ENCODE data around the gene IFT57. TPM values are rescaled to one million over a fixed set of nuclear protein-coding genes. Genes with fewer than 3 reads are reported as not detected.

Gene IFT57
- total and polyA plus RNA-seq, 9 of the 15 experiments (the other 6 are each of a cell fraction or from before 2014, with no cell fraction given): 1.5 to 20.1 (median 9.9) TPM

DNA sequence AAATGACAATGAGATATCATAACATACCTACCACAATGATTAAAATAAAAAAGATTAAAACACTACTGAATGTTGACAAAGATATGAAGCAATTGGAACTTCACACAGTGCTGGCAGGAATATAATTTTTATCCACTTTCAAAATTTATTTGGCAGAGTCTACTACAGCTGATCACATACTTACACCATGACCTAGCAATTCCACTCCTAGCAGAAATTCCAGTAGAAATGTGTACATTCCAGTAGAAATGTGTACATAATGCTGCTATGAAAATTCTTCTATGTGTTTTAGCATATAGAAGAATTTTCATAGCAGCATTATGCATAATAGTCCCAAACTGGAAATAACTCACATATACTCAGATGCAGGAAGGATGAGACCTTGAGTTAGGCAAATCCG lies 43.5 kb downstream of the IFT57 start (continued):
- TF ChIP-seq PHF8 (IDR thresholded peaks at IDR 0.05; ENCODE audit: borderline replicate concordance, low read length) (no peak), FIP1L1 (IDR thresholded peaks at IDR 0.05; ENCODE audit: low read depth, low read length, poor library complexity, severe bottlenecking) (no peak), PML (IDR thresholded peaks at IDR 0.05; ENCODE audit: low read length) (no peak), ZNF717 (CRISPR knock-in tag; IDR thresholded peaks at IDR 0.05) (no peak)
- TF ChIP-seq, protein P1, sequence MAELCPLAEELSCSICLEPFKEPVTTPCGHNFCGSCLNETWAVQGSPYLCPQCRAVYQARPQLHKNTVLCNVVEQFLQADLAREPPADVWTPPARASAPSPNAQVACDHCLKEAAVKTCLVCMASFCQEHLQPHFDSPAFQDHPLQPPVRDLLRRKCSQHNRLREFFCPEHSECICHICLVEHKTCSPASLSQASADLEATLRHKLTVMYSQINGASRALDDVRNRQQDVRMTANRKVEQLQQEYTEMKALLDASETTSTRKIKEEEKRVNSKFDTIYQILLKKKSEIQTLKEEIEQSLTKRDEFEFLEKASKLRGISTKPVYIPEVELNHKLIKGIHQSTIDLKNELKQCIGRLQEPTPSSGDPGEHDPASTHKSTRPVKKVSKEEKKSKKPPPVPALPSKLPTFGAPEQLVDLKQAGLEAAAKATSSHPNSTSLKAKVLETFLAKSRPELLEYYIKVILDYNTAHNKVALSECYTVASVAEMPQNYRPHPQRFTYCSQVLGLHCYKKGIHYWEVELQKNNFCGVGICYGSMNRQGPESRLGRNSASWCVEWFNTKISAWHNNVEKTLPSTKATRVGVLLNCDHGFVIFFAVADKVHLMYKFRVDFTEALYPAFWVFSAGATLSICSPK (IDR thresholded peaks at IDR 0.05; ENCODE audit: borderline replicate concordance): no peak

DNA sequence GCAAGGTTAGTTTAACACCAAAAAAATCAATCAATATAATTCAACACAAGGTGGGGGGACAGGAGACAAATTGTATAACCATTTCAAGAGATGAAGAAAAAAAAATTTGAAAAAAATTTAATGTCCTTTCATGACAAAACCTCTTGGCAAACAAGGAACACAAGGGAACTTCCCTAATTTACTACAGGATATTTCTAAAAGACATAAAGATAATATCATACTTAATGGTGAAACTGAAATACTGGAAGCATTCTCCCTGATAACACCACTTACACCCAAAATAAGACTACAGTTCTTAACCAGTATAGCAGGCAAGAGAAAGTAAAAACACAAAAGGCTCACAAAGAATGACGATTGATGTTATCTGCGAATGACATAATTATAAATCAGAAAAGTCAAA lies 44.7 kb downstream of the IFT57 start:
- H3K79me2 ChIP-seq (ENCODE audit: control insufficient read depth, insufficient read depth, low read length): no peaks in the 10 kb centered on the region
- H4K20me1 ChIP-seq (replicated peaks; ENCODE audit: control insufficient read depth, insufficient read depth, low read length): no peaks in the 10 kb centered on the region
- intact Hi-C loops (cut with micrococcal nuclease) (no loop called here), in situ Hi-C loops (cut with MboI) (no loop called here)
- H2AFZ ChIP-seq (ENCODE audit: low read depth, low read length): no peak overlapping the region
- H3K27ac ChIP-seq (ENCODE audit: extremely low read depth, low read depth, low read length): no peak overlapping the region
- no peaks in the 10 kb centered on the region for H3K36me3 ChIP-seq (ENCODE audit: control insufficient read depth, insufficient read depth, low read length)
- no peaks in the 10 kb centered on the region for H3K9me3 ChIP-seq (replicated peaks; ENCODE audit: control insufficient read depth, insufficient read depth, low read depth, low read length)
- BruUV-seq (replicated peaks): no TSS peak
- no peak for DNase-seq (ENCODE audit: extremely low read depth in 1 of 4, low spot score in 3 of 4)
- WGBS (ENCODE audit: insufficient coverage, low coverage, missing lambda C conversion rate): 0% methylated on average over 2 of the region's 2 CpGs
- no peak overlapping the region for H3K4me2 ChIP-seq (ENCODE audit: insufficient read depth, low read length)
- H3K4me1 ChIP-seq (replicated peaks in 1 of 2; ENCODE audit: control insufficient read depth in 2 of 2, insufficient read depth in 2 of 2, low read length in 2 of 2): no peaks in the 10 kb centered on the region
- no peak for FAIRE-seq
- H3K9ac ChIP-seq (ENCODE audit: insufficient read depth in 1 of 2, low read depth in 2 of 2, low read length in 2 of 2): no peak overlapping the region
- H3K27me3 ChIP-seq (ENCODE audit: control insufficient read depth in 2 of 2, insufficient read depth in 2 of 2, low read length in 2 of 2): no peaks in the 10 kb centered on the region
- ATAC-seq: no peak
- no peak overlapping the region for H3K4me3 ChIP-seq
- CTCF ChIA-PET (ENCODE audit: low intra/inter-chr PET ratio): no interaction called here
- POLR2A ChIA-PET: no interaction called here
- TF ChIP-seq ZNF324 (CRISPR knock-in tag; IDR thresholded peaks at IDR 0.05) (0 out of 2 replicates have a peak, but pooled peaks have one; percentile 50), HDAC1 (IDR thresholded peaks at IDR 0.05) (no peak)
- no peaks in the 10 kb centered on the region for H3K9me1 ChIP-seq (ENCODE audit: control insufficient read depth, insufficient read depth, low read length)
